Middle frontal gyrus (tissue), 1 donor: ENCODE data around the gene TSPAN3.

Source experiments
- DNase-seq: peaks from one replicate; pipeline ENCODE4 v3.0.0-alpha.2; 2015; ENCODE audit warnings: low spot score; ENCODE audit errors: extremely low spot score

TSPAN3 gene

DNA sequence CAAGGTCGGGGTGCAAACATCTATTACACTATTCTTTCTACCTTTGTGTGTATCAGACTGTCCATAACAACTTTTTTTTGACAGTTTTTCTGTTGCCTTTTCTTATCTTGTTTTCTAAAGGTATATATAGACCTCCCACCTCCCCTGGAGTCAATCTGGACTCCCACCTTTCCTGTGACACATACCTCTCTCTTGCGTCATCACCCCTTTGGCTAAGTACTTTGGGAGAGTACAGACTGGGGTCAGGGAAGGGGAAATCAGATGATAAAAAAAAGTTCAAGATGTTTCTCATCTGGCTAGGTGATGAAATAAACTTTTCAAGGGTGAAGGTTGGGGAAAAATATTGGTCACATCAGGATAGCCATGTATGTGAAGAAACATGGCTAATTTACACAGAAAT is 17.2 kb downstream of the TSPAN3 start:
- no peak for DNase-seq

DNA sequence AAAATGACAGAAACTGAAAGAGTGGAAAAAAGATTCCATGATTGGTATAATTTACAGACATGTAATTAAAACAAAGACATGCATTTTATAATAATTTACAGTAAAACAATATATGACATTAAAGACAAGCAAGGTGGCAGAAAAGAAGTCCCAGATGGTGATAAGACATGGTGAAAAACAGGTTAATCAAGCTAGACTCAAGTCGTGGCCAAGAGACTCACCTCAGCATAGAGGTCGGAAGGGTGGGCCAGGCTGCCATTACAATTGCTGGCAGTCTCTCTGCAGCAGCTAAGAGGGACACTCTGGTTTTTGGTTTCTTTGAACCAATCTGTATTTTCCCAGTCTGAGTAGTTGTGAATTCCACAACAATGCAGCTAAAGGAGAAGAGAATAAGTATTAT is 18.4 kb downstream of the TSPAN3 start:
- no peak for DNase-seq

GRCh38 chr15:77048135-77048876 is 22.6 kb downstream of the TSPAN3 start:
- no peak for DNase-seq

DNA sequence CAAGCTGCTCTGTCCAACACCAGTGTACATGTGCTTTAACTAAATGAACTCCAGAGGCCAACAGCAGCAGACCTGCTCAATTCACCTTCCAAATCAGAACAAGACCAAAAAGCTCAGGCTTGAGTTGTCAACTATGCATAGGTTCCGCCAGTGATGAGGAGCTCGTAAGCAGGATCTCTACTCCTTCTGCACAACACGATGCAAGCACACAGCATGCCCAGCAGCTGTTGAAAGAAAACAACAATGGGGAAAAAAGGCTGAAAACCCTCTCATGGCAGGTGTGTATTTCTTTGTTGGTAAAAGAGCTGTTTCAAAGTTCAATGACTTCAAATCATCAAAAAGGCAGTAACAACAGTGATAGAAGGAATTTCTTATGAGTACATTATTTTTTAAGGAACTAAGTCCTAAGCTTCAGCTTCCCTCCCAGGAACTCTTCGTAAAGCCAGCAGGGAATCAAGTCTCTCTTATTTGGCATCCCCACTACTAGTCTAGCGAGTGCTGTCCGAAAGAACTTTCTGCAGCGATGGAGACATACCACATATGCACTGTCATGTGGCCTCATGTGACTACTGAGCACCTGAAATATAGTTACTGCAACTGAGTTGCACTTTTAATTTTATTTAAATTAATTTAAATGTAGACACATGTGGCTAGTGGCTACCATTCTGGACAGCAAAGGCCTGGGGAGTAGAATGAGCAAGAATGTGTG is 24.1 kb downstream of the TSPAN3 start:
- no peak for DNase-seq

GRCh38 chr15:77045985-77046384 is 24.9 kb downstream of the TSPAN3 start:
- no peak for DNase-seq

- DNase-seq = no peak
These were observed 26.5 kb downstream of the TSPAN3 start for GRCh38 chr15:77044228-77045042.

DNA sequence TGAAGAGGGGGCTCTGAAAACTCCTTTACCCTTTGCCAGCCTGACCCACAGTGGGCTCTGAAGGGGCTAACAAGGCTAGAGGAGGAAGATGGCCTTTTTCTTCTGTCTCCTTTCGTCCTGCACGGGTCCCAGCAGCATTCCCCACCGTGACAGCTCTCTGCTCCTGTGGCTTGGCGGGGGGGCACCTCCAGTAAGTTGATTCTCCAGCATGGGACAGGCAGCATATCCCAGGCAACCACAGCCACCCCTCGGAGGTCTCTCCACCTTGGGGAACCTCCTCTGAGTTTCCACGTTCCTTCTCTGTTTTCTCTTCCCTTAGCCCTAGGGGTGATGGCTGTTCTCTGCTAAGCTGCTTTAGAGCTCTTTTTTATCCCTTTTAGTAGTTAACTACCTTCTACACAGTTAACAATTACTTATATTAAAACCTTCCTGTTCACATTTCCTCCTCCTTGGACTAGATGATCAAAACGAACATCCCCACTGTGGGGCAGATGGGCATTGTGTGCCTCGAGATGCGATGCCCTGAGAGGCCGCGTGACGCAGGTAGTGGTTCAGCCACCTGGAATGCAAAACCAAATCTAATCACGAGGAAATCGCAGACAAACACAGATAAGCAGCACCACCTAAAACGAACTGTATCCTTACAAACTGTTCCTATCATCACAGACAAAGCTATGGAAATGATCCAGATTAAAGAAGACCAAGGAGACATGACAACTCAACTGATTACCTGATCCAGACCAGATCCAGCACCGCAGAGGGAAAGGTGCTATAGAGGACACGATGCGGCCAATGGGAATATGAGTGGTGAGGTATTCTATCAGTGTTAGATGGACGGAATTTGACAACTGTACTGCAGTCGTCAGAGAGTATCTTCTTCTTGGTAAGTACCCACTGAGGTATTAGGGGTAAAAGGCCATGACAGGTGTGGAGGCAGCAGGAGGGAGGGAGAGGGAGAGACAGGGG is 27.7 kb downstream of the TSPAN3 start:
- no peak for DNase-seq

- DNase-seq = no peak
These were observed 28.5 kb downstream of the TSPAN3 start for GRCh38 chr15:77042245-77042919.

DNA sequence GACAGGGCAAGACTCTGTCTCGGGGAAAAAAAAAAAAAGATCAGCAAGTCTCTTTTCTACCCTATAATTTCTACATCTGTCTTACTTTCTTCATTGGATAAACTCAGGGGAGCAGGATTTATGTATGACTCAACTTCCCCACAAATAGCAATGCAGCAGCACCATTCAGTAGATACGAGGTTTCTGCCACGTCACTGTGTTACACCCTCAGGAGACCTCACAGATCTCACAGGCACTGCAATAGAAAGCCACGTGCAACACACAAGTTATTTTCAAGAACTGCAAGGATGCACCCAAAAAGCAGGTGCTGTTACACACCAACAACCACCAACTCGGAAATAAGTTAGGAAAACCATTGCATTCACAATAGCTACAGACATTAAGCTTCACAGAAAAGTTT is 30.2 kb downstream of the TSPAN3 start:
- no peak for DNase-seq

DNA sequence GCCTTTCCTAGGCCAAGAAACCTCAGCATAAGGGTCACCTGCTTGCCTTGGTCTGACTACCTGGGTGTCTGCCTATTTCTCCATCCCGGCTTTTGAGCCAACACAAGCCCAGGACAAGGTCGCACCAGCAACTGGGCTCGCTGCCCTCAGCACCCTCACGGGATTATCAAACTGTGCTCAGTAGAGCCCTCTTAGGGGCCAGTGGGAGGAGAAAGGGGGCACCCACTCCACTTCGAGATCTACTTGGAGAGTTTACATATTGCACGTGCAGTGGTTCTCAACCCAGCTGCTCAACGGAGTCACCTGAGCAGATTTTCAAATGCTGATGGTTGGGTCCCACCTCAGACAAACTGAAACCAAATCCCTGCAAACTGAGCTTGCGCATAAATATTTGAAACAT is 31.1 kb downstream of the TSPAN3 start:
- no peak for DNase-seq

- DNase-seq = no peak
These were observed 31.7 kb downstream of the TSPAN3 start for GRCh38 chr15:77039217-77039533.

- DNase-seq = no peak
These were observed 32.3 kb downstream of the TSPAN3 start for GRCh38 chr15:77038312-77039216.

DNA sequence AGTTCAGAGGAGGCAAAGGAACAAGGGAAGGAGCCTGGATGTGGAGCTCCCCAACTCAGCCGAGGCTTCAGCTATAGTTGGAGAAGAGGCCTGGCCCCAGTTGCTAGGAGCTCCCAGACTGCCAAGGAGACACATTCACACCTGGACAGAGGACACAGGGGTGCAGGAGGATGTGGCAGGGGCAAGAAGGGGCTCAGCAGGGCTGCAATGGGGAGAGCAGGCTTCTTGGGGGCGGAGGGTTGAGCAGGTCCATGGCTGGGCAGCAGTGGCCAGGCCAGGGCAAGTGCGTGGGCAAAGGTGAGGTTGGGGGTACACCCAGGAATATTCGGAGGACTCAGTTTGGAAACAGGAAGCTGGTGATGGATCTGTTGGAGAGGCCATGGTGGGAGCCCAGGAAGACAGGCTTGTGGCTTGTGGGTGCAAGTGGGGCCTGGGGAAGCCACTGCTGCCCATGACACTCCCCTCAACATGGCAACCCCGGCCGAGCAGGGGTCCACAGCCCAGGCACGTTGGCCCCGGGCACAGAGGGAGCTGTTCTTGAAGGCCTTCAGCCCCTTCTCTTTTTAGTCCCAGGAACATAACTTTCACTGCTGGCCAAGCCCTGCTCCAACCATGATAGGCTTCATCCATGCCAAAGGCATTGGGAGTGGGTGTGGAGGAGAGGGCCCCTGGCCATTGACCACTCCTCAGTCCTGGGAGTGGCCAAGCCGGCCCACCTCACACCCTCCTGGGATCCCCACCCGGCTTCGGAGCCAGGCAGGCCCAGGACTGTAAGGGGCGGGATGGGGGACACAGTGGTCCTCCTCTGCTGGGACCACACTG is 33.3 kb downstream of the TSPAN3 start:
- no peak for DNase-seq

- DNase-seq = no peak
These were observed 34.1 kb downstream of the TSPAN3 start for GRCh38 chr15:77036537-77037387.

DNA sequence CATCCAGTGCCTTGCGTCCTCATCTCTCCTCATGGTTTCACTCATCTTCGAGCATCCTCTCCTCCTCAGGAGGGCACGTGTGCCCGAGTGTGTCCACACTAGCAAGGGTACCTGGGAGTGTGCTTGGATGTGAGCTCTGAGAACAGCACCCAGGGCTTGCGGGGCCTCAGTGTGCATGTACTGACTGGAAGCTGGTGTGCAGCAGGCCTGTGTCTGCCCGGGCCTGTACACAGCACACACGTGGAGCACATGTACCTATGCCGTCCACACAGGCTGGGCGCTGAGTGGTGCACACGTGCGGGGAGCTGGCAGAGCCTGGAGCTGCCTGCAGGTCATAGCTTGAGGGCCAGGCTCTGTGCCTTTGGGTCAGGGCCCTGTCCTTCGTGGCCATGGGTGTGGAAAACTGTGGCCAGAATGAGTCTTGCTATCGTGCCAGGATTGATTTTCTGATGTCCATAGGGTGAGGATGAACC is 34.9 kb downstream of the TSPAN3 start:
- DNase-seq = no peak

- no peak for DNase-seq
These were observed 35.3 kb downstream of the TSPAN3 start for GRCh38 chr15:77035584-77035983.

- no peak for DNase-seq
These were observed 36.0 kb downstream of the TSPAN3 start for GRCh38 chr15:77034695-77035489.
